Testis (tissue), 2 donors: ENCODE measurements around the gene GMPR.

Experiments used
- POLR2A ChIP-seq: fragments of 450-650 bp; IDR thresholded peaks from one replicate; pipeline ENCODE4 v1.6.1; 2017; ENCODE audit warnings: antibody characterized with exemption, mild to moderate bottlenecking, moderate library complexity
- TF ChIP-seq, protein P1 (sequence below), 3 experiments: fragments of 450-650 bp in 2 of 3; fragments of 200-600 bp in 1 of 3; sonication (generic) in 1 of 3; IDR thresholded peaks; one replicate each; pipeline ENCODE4 v1.5.1; 2016 to 2019; ENCODE audit warnings: antibody characterized with exemption in 3 of 3, mild to moderate bottlenecking in 2 of 3, moderate library complexity in 1 of 3

DNA sequence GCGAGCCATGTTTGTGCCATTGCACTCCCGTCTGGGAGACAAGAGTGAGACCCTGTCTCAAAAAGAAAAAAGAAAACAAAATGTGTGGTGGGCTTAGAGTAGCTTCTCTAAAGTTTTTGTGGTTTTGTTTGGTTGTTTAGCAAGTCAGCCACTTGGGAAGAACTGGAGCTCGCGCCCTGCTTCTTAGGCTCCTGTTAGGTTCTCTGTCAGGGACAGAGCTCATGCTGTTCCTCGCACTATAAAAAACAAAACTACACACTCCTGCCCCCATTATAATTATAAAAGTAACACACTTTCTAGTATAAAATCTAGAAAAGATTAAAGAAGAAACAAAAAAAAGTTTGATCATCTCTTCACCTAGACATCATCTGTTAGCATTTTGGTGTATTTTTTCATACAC lies 33.0 kb downstream of the GMPR start:
- no peak for TF ChIP-seq POLR2A
- TF ChIP-seq, protein P1, sequence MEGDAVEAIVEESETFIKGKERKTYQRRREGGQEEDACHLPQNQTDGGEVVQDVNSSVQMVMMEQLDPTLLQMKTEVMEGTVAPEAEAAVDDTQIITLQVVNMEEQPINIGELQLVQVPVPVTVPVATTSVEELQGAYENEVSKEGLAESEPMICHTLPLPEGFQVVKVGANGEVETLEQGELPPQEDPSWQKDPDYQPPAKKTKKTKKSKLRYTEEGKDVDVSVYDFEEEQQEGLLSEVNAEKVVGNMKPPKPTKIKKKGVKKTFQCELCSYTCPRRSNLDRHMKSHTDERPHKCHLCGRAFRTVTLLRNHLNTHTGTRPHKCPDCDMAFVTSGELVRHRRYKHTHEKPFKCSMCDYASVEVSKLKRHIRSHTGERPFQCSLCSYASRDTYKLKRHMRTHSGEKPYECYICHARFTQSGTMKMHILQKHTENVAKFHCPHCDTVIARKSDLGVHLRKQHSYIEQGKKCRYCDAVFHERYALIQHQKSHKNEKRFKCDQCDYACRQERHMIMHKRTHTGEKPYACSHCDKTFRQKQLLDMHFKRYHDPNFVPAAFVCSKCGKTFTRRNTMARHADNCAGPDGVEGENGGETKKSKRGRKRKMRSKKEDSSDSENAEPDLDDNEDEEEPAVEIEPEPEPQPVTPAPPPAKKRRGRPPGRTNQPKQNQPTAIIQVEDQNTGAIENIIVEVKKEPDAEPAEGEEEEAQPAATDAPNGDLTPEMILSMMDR (IDR thresholded peaks at IDR 0.05), result no peak
